HCT116 (cell line): ENCODE measurements around the gene MCRIP1. TPM values are rescaled to one million over a fixed set of nuclear protein-coding genes. Genes with fewer than 3 reads are reported as not detected.

Source experiments
- ATAC-seq: fragments of 200-7000 bp; cut with Tn5 transposase; 2 replicates; pipeline ENCODE4 v1.9.1; 2020; ENCODE audit warnings: mild to moderate bottlenecking, moderate library complexity
- BruUV-seq: library from RNA; stranded (reverse); fragments of 400-500 nt; replicated peaks from 2 replicates; lab custom pipeline; 2021; lab: Mats Ljungman, UMichigan
- CTCF ChIA-PET: fragments of 300-600 bp; sonication (Branson Sonifier 250); formaldehyde crosslinking; loops from one replicate; lab custom pipeline; 2021; ENCODE audit warnings: antibody characterized with exemption; lab: Charles Lee
- POLR2A ChIA-PET: fragments of 300-600, 350-600 bp; sonication (Branson Sonifier 250); formaldehyde crosslinking; loops from one replicate; lab custom pipeline; 2021; ENCODE audit warnings: antibody characterized with exemption; lab: Charles Lee
- RAD21 ChIA-PET, 2 experiments: fragments of 300-600 bp; sonication (Branson Sonifier 250); formaldehyde crosslinking; loops; one replicate each; lab custom pipeline; 2023; ENCODE audit warnings: low total read pairs in 2 of 2; ENCODE audit not compliant: uncharacterized antibody in 2 of 2, unreplicated experiment in 2 of 2, low non-redundant PET in 1 of 2; lab: Charles Lee
- DNase-seq: peaks from one replicate; pipeline ENCODE4 v3.0.0-alpha.2; 2010; ENCODE audit warnings: low read depth, low spot score
- H2AFZ ChIP-seq: fragments of 200-600 bp; shearing (Covaris generic), sonication (generic); 2 replicates; pipeline ENCODE4 v1.6.1; 2017; ENCODE audit warnings: low read depth, mixed run types, mixed read lengths, antibody characterized with exemption, low read length; ENCODE audit not compliant: poor library complexity, severe bottlenecking
- H3K27ac ChIP-seq: 2 replicates; pipeline ENCODE4 v1.5.1; 2012; ENCODE audit warnings: low read depth, low read length
- H3K27me3 ChIP-seq: fragments of 200-600 bp; sonication (generic); 2 replicates; pipeline ENCODE4 v1.6.1; 2016; ENCODE audit warnings: mixed run types, low read length, mixed read lengths; ENCODE audit not compliant: insufficient read depth
- H3K36me3 ChIP-seq, 2 experiments: fragments of 200-500 bp in 1 of 2; fragments of 200-600 bp in 1 of 2; sonication (Bioruptor generic) in 1 of 2; sonication (generic) in 1 of 2; 2 replicates each; pipeline versions ENCODE4 v1.5.1 to v1.6.1; 2014 to 2016; ENCODE audit warnings: low read length in 2 of 2, inconsistent platforms in 1 of 2, mixed read lengths in 1 of 2, mixed run types in 1 of 2; ENCODE audit not compliant: insufficient read depth in 2 of 2, control insufficient read depth in 1 of 2
- H3K4me1 ChIP-seq, 2 experiments: fragments of 200-600 bp in 1 of 2; sonication (generic) in 1 of 2; 2 replicates each; pipeline versions ENCODE4 v1.5.1 to v1.6.1; 2012 to 2017; ENCODE audit warnings: low read length in 2 of 2, inconsistent platforms in 1 of 2, mild to moderate bottlenecking in 1 of 2, mixed read lengths in 1 of 2, mixed run types in 1 of 2, moderate library complexity in 1 of 2; ENCODE audit not compliant: insufficient read depth in 2 of 2, control insufficient read depth in 1 of 2
- H3K4me2 ChIP-seq: fragments of 200-600 bp; sonication (generic); 2 replicates; pipeline ENCODE4 v1.6.1; 2017; ENCODE audit warnings: mixed run types, low read length, mixed read lengths
- H3K4me3 ChIP-seq, 2 experiments: fragments of 200-600 bp in 1 of 2; sonication (generic) in 1 of 2; replicated peaks in 1 of 2; 2 replicates each; pipeline ENCODE4 v1.5.1; 2011 to 2016; ENCODE audit warnings: low read length in 2 of 2, control low read depth in 1 of 2, low read depth in 1 of 2, mild to moderate bottlenecking in 1 of 2, mixed read lengths in 1 of 2, mixed run types in 1 of 2
- H3K79me2 ChIP-seq: fragments of 200-600 bp; sonication (generic); 2 replicates; pipeline ENCODE4 v1.6.1; 2017; ENCODE audit warnings: mild to moderate bottlenecking, mixed run types, low read length, moderate library complexity, mixed read lengths; ENCODE audit not compliant: insufficient read depth
- H3K9ac ChIP-seq: fragments of 200-600 bp; sonication (generic); 2 replicates; pipeline ENCODE4 v1.6.1; 2016; ENCODE audit warnings: low read length, mixed read lengths
- H3K9me2 ChIP-seq: fragments of 200-600 bp; sonication (generic), shearing (Covaris generic); 2 replicates; pipeline ENCODE4 v1.6.1; 2017; ENCODE audit warnings: mixed run types, mild to moderate bottlenecking, moderate library complexity; ENCODE audit not compliant: insufficient read depth
- H3K9me3 ChIP-seq, 2 experiments: fragments of 200-500 bp in 1 of 2; fragments of 200-600 bp in 1 of 2; sonication (Bioruptor generic) in 1 of 2; sonication (generic) in 1 of 2; 2 replicates each; pipeline ENCODE4 v1.6.1; 2014 to 2017; ENCODE audit warnings: low read length in 2 of 2, mixed read lengths in 2 of 2, inconsistent platforms in 1 of 2, low read depth in 1 of 2, mild to moderate bottlenecking in 1 of 2, mixed run types in 1 of 2, moderate library complexity in 1 of 2; ENCODE audit not compliant: control insufficient read depth in 1 of 2, insufficient read depth in 1 of 2
- H4K20me1 ChIP-seq: fragments of 200-600 bp; sonication (generic), shearing (Covaris generic); 2 replicates; pipeline ENCODE4 v1.6.1; 2017; ENCODE audit warnings: mixed run types, mild to moderate bottlenecking, moderate library complexity; ENCODE audit not compliant: insufficient read depth
- ATF3 ChIP-seq: IDR thresholded peaks from 2 replicates; pipeline ENCODE4 v1.6.1; 2012
- CEBPB ChIP-seq: IDR thresholded peaks from 2 replicates; pipeline ENCODE4 v1.6.1; 2012; ENCODE audit warnings: low read depth
- CTCF ChIP-seq, 3 experiments: fragments of 200-600 bp in 1 of 3; sonication (generic) in 1 of 3; IDR thresholded peaks in 2 of 3; conservative IDR thresholded peaks in 1 of 3; 2 replicates each; pipeline ENCODE4 v1.5.1; 2012 to 2017; ENCODE audit warnings: low read depth in 2 of 3, low read length in 2 of 3, antibody characterized with exemption in 1 of 3, borderline replicate concordance in 1 of 3, control low read depth in 1 of 3, mild to moderate bottlenecking in 1 of 3, mixed read lengths in 1 of 3, mixed run types in 1 of 3, moderate library complexity in 1 of 3; ENCODE audit not compliant: insufficient read depth in 1 of 3
- EGR1 ChIP-seq: IDR thresholded peaks from 2 replicates; pipeline ENCODE4 v1.6.1; 2012; ENCODE audit warnings: low read depth
- EZH2 ChIP-seq: fragments of 200-600 bp; sonication (generic); IDR thresholded peaks from 2 replicates; pipeline ENCODE4 v1.6.1; 2017; ENCODE audit warnings: antibody characterized with exemption, mixed run types
- EZH2phosphoT487 ChIP-seq: fragments of 200-600 bp; IDR thresholded peaks from 2 replicates; pipeline ENCODE4 v1.6.1; 2018; ENCODE audit warnings: antibody characterized with exemption, borderline replicate concordance
- FOSL1 ChIP-seq: IDR thresholded peaks from 2 replicates; pipeline ENCODE4 v1.6.1; 2012; ENCODE audit warnings: low read depth
- MAX ChIP-seq: IDR thresholded peaks from 2 replicates; pipeline ENCODE4 v1.6.1; 2012
- RAD21 ChIP-seq: IDR thresholded peaks from 2 replicates; pipeline ENCODE4 v1.6.1; 2012; ENCODE audit warnings: low read depth, mild to moderate bottlenecking
- REST ChIP-seq: IDR thresholded peaks from 2 replicates; pipeline ENCODE4 v1.6.1; 2012; ENCODE audit warnings: low read depth
- SIN3A ChIP-seq: IDR thresholded peaks from 2 replicates; pipeline ENCODE4 v1.6.1; 2012; ENCODE audit warnings: low read depth
- SP1 ChIP-seq: IDR thresholded peaks from 2 replicates; pipeline ENCODE4 v1.6.1; 2012; ENCODE audit warnings: low read depth
- SRF ChIP-seq: IDR thresholded peaks from 2 replicates; pipeline ENCODE4 v1.6.1; 2012; ENCODE audit warnings: low read depth
- TCF7L2 ChIP-seq: IDR thresholded peaks from 2 replicates; pipeline ENCODE4 v1.7.0; 2011; ENCODE audit warnings: borderline replicate concordance, inconsistent platforms; ENCODE audit not compliant: insufficient read depth, insufficient read length; ENCODE audit errors: extremely low read depth
- YY1 ChIP-seq: IDR thresholded peaks from 2 replicates; pipeline ENCODE4 v1.6.1; 2011; ENCODE audit warnings: low read length, low read depth, moderate library complexity, mild to moderate bottlenecking; ENCODE audit not compliant: insufficient replicate concordance; ENCODE audit errors: extremely low read depth
- ZBTB33 ChIP-seq: IDR thresholded peaks from 2 replicates; pipeline ENCODE4 v1.6.1; 2011; ENCODE audit warnings: mild to moderate bottlenecking, low read length, moderate library complexity; ENCODE audit not compliant: insufficient replicate concordance; ENCODE audit errors: extremely low read depth
- ZFX ChIP-seq: fragments of 450-650 bp; IDR thresholded peaks from 2 replicates; pipeline ENCODE4 v1.6.1; 2017
- ZNF274 ChIP-seq: fragments of 200-500 bp; sonication (Bioruptor generic); IDR thresholded peaks from 2 replicates; pipeline ENCODE4 v1.6.1; 2014; ENCODE audit warnings: mild to moderate bottlenecking, low read depth, low read length, inconsistent platforms
- intact Hi-C: fragments of 100-400 bp; cut with micrococcal nuclease; formaldehyde crosslinking; loops from 2 replicates; pipeline ENCODE4 v1.10.0; 2022
- total RNA-seq: library from RNA; stranded (reverse); gene quantifications from one replicate; pipeline ENCODE4 v1.2.1, GENCODE V29; 2021; ENCODE audit not compliant: unreplicated experiment

Gene MCRIP1
- total RNA-seq, 1 experiment from 2014 or later = 59.2 TPM

- Histone ChIP-seq H3K27ac (peak overlapping the region; percentile 99; the same call in 1 of the 2 replicates), H3K79me2 (peaks cover 67% of the 10 kb centered on the region), H3K9ac (peak overlapping the region; percentile 3; the same call in 1 of the 2 replicates), H3K9me2 (no peaks in the 10 kb centered on the region), H3K4me2 (no peak overlapping the region), H3K9me3 (no peaks in the 10 kb centered on the region), H3K4me3 (no peak overlapping the region), H3K4me1 (peaks cover 45 to 80% of the 10 kb centered on the region in 2 experiments), H3K36me3 (peaks cover 11 to 35% of the 10 kb centered on the region in 2 experiments; a peak in 3 of 4 replicates), H2AFZ (no peak overlapping the region), H4K20me1 (peaks cover 7% of the 10 kb centered on the region; the same call in 1 of the 2 replicates), H3K27me3 (no peaks in the 10 kb centered on the region)
- POLR2A ChIA-PET = no interaction called here
- TF ChIP-seq TCF7L2 = no peak
- no peak for TF ChIP-seq EGR1
- TF ChIP-seq EZH2 = no peak
- TF ChIP-seq YY1 = no peak
- TF ChIP-seq EZH2phosphoT487 = no peak
- no peak for TF ChIP-seq ZNF274
- no peak for TF ChIP-seq ATF3
- no peak for TF ChIP-seq SIN3A
- no peak for TF ChIP-seq MAX
- TF ChIP-seq ZBTB33 = no peak
- TF ChIP-seq CEBPB = no peak
- no peak for TF ChIP-seq FOSL1
- TF ChIP-seq CTCF (IDR thresholded peaks at IDR 0.05 in 2 of 3, conservative IDR thresholded peaks at IDR 0.05 in 1 of 3; ENCODE audit: borderline replicate concordance in 1 of 3, insufficient read depth in 1 of 3, low read depth in 2 of 3, low read length in 2 of 3) = no peak
- TF ChIP-seq ZFX = no peak
- no peak for TF ChIP-seq SRF
- no peak for TF ChIP-seq RAD21
- no peak for TF ChIP-seq SP1
- no peak for TF ChIP-seq REST
- intact Hi-C loops = no loop called here
- BruUV-seq = no TSS peak
- no peak for ATAC-seq
- CTCF ChIA-PET = no interaction called here
- RAD21 ChIA-PET = no interaction called here
- DNase-seq = no peak
Observed at GRCh38 chr17:81865358-81865732, 32.3 kb upstream of the MCRIP1 start.
